HEK293 (cell line): ENCODE data around the gene ELMO1.

Source experiments
- CTCF ChIA-PET: fragments of 350-600 bp; formaldehyde crosslinking; extraction: SDS; loops from one replicate; lab custom pipeline; 2021; ENCODE audit warnings: antibody characterized with exemption; lab: Yijun Ruan, JAX
- POLR2A ChIA-PET: fragments of 300-600 bp; formaldehyde crosslinking; extraction: SDS; loops from one replicate; lab custom pipeline; 2020; ENCODE audit warnings: antibody characterized with exemption, inconsistent platforms; lab: Yijun Ruan, JAX
- H3K27ac ChIP-seq: fragments of 200-500 bp; sonication (Bioruptor generic); 2 replicates; pipeline ENCODE4 v1.5.1; 2014; ENCODE audit warnings: low read depth, low read length, control low read depth, inconsistent platforms; ENCODE audit errors: extremely low read depth
- H3K36me3 ChIP-seq, 2 experiments: fragments of 200-500 bp in 1 of 2; sonication (Bioruptor generic) in 1 of 2; 1 replicate in 1 of 2; 2 replicates in 1 of 2; pipeline ENCODE4 v1.5.1; 2014 to 2017; ENCODE audit warnings: inconsistent platforms in 2 of 2, low read length in 2 of 2; ENCODE audit not compliant: control insufficient read depth in 2 of 2, insufficient read depth in 1 of 2
- H3K4me1 ChIP-seq: fragments of 200-500 bp; sonication (Bioruptor generic); 2 replicates; pipeline ENCODE4 v1.5.1; 2014; ENCODE audit warnings: mild to moderate bottlenecking, low read length, inconsistent platforms; ENCODE audit not compliant: control insufficient read depth, insufficient read depth
- H3K4me3 ChIP-seq: 2 replicates; pipeline ENCODE4 v1.5.1; 2011; ENCODE audit warnings: low read depth, mild to moderate bottlenecking, control low read depth, low read length, moderate library complexity
- H3K9me3 ChIP-seq: fragments of 200-500 bp; sonication (Bioruptor generic); 2 replicates; pipeline ENCODE4 v1.5.1; 2014; ENCODE audit warnings: low read depth, low read length, inconsistent platforms; ENCODE audit not compliant: control insufficient read depth, insufficient read depth
- AEBP2 ChIP-seq: fragments of 450-650 bp; formaldehyde crosslinking; IDR thresholded peaks from 2 replicates; pipeline ENCODE4 v1.5.1; 2016; ENCODE audit warnings: missing biosample characterization, missing genetic modification characterization, borderline replicate concordance
- BCL11B ChIP-seq: fragments of 450-650 bp; formaldehyde crosslinking; IDR thresholded peaks from 2 replicates; pipeline ENCODE4 v1.5.1; 2016; ENCODE audit warnings: low read depth, missing biosample characterization, missing genetic modification characterization
- BCL6B ChIP-seq: fragments of 450-650 bp; formaldehyde crosslinking; IDR thresholded peaks from 2 replicates; pipeline ENCODE4 v1.5.1; 2017; ENCODE audit warnings: missing biosample characterization, missing genetic modification characterization
- INSM2 ChIP-seq: fragments of 450-650 bp; formaldehyde crosslinking; IDR thresholded peaks from 2 replicates; pipeline ENCODE4 v1.5.1; 2016; ENCODE audit warnings: missing biosample characterization, missing genetic modification characterization
- KLF10 ChIP-seq: fragments of 450-650 bp; IDR thresholded peaks from 2 replicates; pipeline ENCODE4 v1.5.1; 2018; ENCODE audit warnings: missing biosample characterization, mild to moderate bottlenecking, missing genetic modification characterization
- KLF8 ChIP-seq: fragments of 450-650 bp; formaldehyde crosslinking; IDR thresholded peaks from 2 replicates; pipeline ENCODE4 v1.5.1; 2016; ENCODE audit warnings: missing biosample characterization, missing genetic modification characterization
- OSR2 ChIP-seq: fragments of 450-650 bp; formaldehyde crosslinking; IDR thresholded peaks from 2 replicates; pipeline ENCODE4 v1.5.1; 2016; ENCODE audit warnings: missing biosample characterization, missing genetic modification characterization
- SALL2 ChIP-seq: fragments of 450-650 bp; formaldehyde crosslinking; IDR thresholded peaks from 2 replicates; pipeline ENCODE4 v1.5.0; 2017; ENCODE audit warnings: missing biosample characterization, mild to moderate bottlenecking, missing genetic modification characterization, borderline replicate concordance
- SP7 ChIP-seq: fragments of 450-650 bp; formaldehyde crosslinking; IDR thresholded peaks from 2 replicates; pipeline ENCODE4 v1.5.1; 2016; ENCODE audit warnings: missing biosample characterization, missing genetic modification characterization
- ZBTB17 ChIP-seq: fragments of 450-650 bp; formaldehyde crosslinking; IDR thresholded peaks from 2 replicates; pipeline ENCODE4 v1.5.1; 2016; ENCODE audit warnings: missing biosample characterization, missing genetic modification characterization
- ZNF223 ChIP-seq: fragments of 450-650 bp; formaldehyde crosslinking; IDR thresholded peaks from 2 replicates; pipeline ENCODE4 v1.5.1; 2016; ENCODE audit warnings: missing biosample characterization, missing genetic modification characterization
- ZNF302 ChIP-seq: fragments of 450-650 bp; formaldehyde crosslinking; IDR thresholded peaks from 2 replicates; pipeline ENCODE4 v1.5.1; 2016; ENCODE audit warnings: missing biosample characterization, missing genetic modification characterization, low read depth
- ZNF335 ChIP-seq: fragments of 450-650 bp; formaldehyde crosslinking; conservative IDR thresholded peaks from 2 replicates; pipeline ENCODE4 v1.5.1; 2016; ENCODE audit warnings: missing biosample characterization, missing genetic modification characterization
- ZNF350 ChIP-seq: fragments of 450-650 bp; formaldehyde crosslinking; IDR thresholded peaks from 2 replicates; pipeline ENCODE4 v1.5.0; 2017; ENCODE audit warnings: missing biosample characterization, mild to moderate bottlenecking, missing genetic modification characterization
- ZNF449 ChIP-seq: fragments of 450-650 bp; formaldehyde crosslinking; IDR thresholded peaks from 2 replicates; pipeline ENCODE4 v1.5.1; 2017; ENCODE audit warnings: missing biosample characterization, mild to moderate bottlenecking, missing genetic modification characterization, moderate library complexity
- ZNF548 ChIP-seq: fragments of 450-650 bp; formaldehyde crosslinking; IDR thresholded peaks from 2 replicates; pipeline ENCODE4 v1.5.1; 2016; ENCODE audit warnings: missing biosample characterization, missing genetic modification characterization
- ZNF571 ChIP-seq: fragments of 450-650 bp; formaldehyde crosslinking; IDR thresholded peaks from 2 replicates; pipeline ENCODE4 v1.5.0; 2017; ENCODE audit warnings: missing biosample characterization, missing genetic modification characterization
- ZNF610 ChIP-seq: fragments of 450-650 bp; formaldehyde crosslinking; IDR thresholded peaks from 2 replicates; pipeline ENCODE4 v1.5.1; 2016; ENCODE audit warnings: missing biosample characterization, missing genetic modification characterization, borderline replicate concordance
- ZNF626 ChIP-seq: fragments of 450-650 bp; sonication (Bioruptor Pico); formaldehyde crosslinking; IDR thresholded peaks from 2 replicates; pipeline ENCODE4 v1.5.1; 2018; ENCODE audit warnings: missing biosample characterization, missing genetic modification characterization, inconsistent platforms
- ZNF704 ChIP-seq: fragments of 450-650 bp; formaldehyde crosslinking; IDR thresholded peaks from 2 replicates; pipeline ENCODE4 v1.5.1; 2016; ENCODE audit warnings: missing biosample characterization, missing genetic modification characterization
- ZSCAN16 ChIP-seq: fragments of 450-650 bp; formaldehyde crosslinking; IDR thresholded peaks from 2 replicates; pipeline ENCODE4 v1.5.1; 2016; ENCODE audit warnings: missing biosample characterization, missing genetic modification characterization

ELMO1 gene

GRCh38 chr7:36894190-36894589 lies 554.5 kb downstream of the ELMO1 start:
- ChIA-PET CTCF (interaction anchor here (0.6 to 1.1 kb wide), 3 partner anchors 73 to 305 kb away, joined by 3 to 4 read pairs (median 3); no protein-coding TSS in a partner anchor), POLR2A (no interaction called here)
- Histone ChIP-seq H3K27ac (no peak overlapping the region), H3K4me1 (no peaks in the 10 kb centered on the region), H3K36me3 (no peaks in the 10 kb centered on the region), H3K9me3 (no peaks in the 10 kb centered on the region), H3K4me3 (no peak overlapping the region)
- TF ChIP-seq OSR2 (tag by site-specific recombination), result no peak
- no peak for TF ChIP-seq ZNF548
- no peak for TF ChIP-seq BCL11B
- TF ChIP-seq AEBP2 (tag by site-specific recombination), result no peak
- TF ChIP-seq SALL2 (tag by site-specific recombination), result no peak

GRCh38 chr7:36889182-36889581 lies 559.5 kb downstream of the ELMO1 start:
- TF ChIP-seq ZNF626 (tag by site-specific recombination), result no peak
- CTCF ChIA-PET, result interaction anchor here (0.5 kb wide), 1 partner anchor 1174 kb away, joined by 3 read pairs; no protein-coding TSS in a partner anchor
- no peak overlapping the region for H3K4me3 ChIP-seq
- POLR2A ChIA-PET, result no interaction called here
- no peaks in the 10 kb centered on the region for H3K4me1 ChIP-seq
- no peaks in the 10 kb centered on the region for H3K9me3 ChIP-seq
- no peak overlapping the region for H3K27ac ChIP-seq
- no peaks in the 10 kb centered on the region for H3K36me3 ChIP-seq

GRCh38 chr7:36887969-36888368 lies 560.7 kb downstream of the ELMO1 start:
- TF ChIP-seq KLF8 (tag by site-specific recombination) (no peak), ZNF571 (no peak), ZNF335 (no peak), KLF10 (tag by site-specific recombination) (no peak), ZBTB17 (tag by site-specific recombination) (no peak), ZNF350 (no peak), ZNF302 (tag by site-specific recombination) (no peak), ZNF704 (no peak), ZNF610 (tag by site-specific recombination) (no peak)
- CTCF ChIA-PET, result no interaction called here

GRCh38 chr7:36887233-36887632 lies 561.4 kb downstream of the ELMO1 start:
- H3K4me1 ChIP-seq, result no peaks in the 10 kb centered on the region
- CTCF ChIA-PET, result interaction anchor here (0.6 kb wide), 1 partner anchor 10 kb away, joined by 6 read pairs; no protein-coding TSS in a partner anchor
- no peak for TF ChIP-seq ZNF449
- TF ChIP-seq ZNF223 (tag by site-specific recombination), result no peak
- no peak for TF ChIP-seq ZBTB17 (tag by site-specific recombination)
- no peak for TF ChIP-seq SALL2 (tag by site-specific recombination)
- TF ChIP-seq INSM2 (tag by site-specific recombination), result no peak
- no peak for TF ChIP-seq BCL6B
- TF ChIP-seq SP7, result no peak
- no peak for TF ChIP-seq ZSCAN16 (tag by site-specific recombination)

More at GRCh38 chr7:36887969-36888368, 560.7 kb downstream of the ELMO1 start:
- Histone ChIP-seq H3K36me3 (no peaks in the 10 kb centered on the region), H3K27ac (no peak overlapping the region), H3K9me3 (no peaks in the 10 kb centered on the region), H3K4me1 (no peaks in the 10 kb centered on the region), H3K4me3 (no peak overlapping the region)
- POLR2A ChIA-PET, result no interaction called here

More at GRCh38 chr7:36887233-36887632, 561.4 kb downstream of the ELMO1 start:
- POLR2A ChIA-PET, result no interaction called here
- H3K9me3 ChIP-seq, result no peaks in the 10 kb centered on the region
- H3K36me3 ChIP-seq, result no peaks in the 10 kb centered on the region
- H3K27ac ChIP-seq, result no peak overlapping the region
- no peak overlapping the region for H3K4me3 ChIP-seq
